Neural crest cell (in vitro differentiated cells): ENCODE measurements around the gene FAM171A1. TPM values are rescaled to one million over a fixed set of nuclear protein-coding genes. Genes with fewer than 3 reads are reported as not detected.
"Not testable (repeated sequence)": the region's sequence is repeated elsewhere in the genome, so short reads cannot be mapped to it uniquely, and the experiment has no call there.

ENCODE experiments used
- DNase-seq: peaks from one replicate; pipeline ENCODE4 v3.0.0; 2021; ENCODE audit warnings: low read depth, mixed read lengths, low spot score
- H3K27ac Mint-ChIP-seq: one replicate; pipeline ENCODE4 v1.8.0; 2021; ENCODE audit warnings: mild to moderate bottlenecking, mixed read lengths; ENCODE audit not compliant: unreplicated experiment
- H3K27me3 Mint-ChIP-seq: 2 replicates; pipeline ENCODE4 v1.8.0; 2021; ENCODE audit warnings: low read depth, mild to moderate bottlenecking, mixed read lengths
- H3K36me3 Mint-ChIP-seq: 2 replicates; pipeline ENCODE4 v1.8.0; 2021; ENCODE audit warnings: low read depth, mild to moderate bottlenecking, mixed read lengths
- H3K4me1 Mint-ChIP-seq: 2 replicates; pipeline ENCODE4 v1.8.0; 2021; ENCODE audit warnings: mixed read lengths
- H3K4me3 Mint-ChIP-seq: one replicate; pipeline ENCODE4 v1.8.0; 2021; ENCODE audit warnings: mild to moderate bottlenecking, mixed read lengths
- H3K9me3 Mint-ChIP-seq: 2 replicates; pipeline ENCODE4 v1.8.0; 2021; ENCODE audit warnings: mixed read lengths
- total RNA-seq: library from RNA; stranded (reverse); gene quantifications from 2 replicates; pipeline ENCODE4 v1.2.1, GENCODE V29; 2021
- TF ChIP-seq, protein P1 (sequence below): fragments of 200-600 bp; sonication (generic); conservative IDR thresholded peaks from 2 replicates; pipeline ENCODE4 v1.5.0; 2021; ENCODE audit warnings: antibody characterized with exemption, mild to moderate bottlenecking

FAM171A1 gene
- total RNA-seq, 1 donor from 2014 or later: 64.2 TPM

DNA sequence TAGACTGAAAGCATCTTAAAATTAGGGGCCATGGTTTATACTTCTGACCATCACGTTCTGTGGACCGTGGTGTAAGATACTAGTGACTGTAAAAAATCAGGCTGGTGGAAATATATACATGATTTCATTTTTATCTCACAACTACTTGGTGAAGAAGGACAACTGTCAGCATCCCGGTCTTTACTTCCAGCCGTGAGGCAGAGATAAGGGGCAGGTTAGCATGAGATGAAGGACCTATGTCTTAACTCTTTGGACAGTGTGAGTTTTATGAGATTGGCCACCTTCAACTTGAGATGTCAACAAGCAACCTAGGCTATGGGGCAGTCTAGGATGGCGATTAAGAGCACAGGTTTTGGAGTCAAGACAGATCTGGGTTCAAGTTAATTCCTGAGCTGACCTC, 37.5 kb upstream of the FAM171A1 start:
- no peaks in the 10 kb centered on the region for H3K27me3 Mint-ChIP-seq

DNA sequence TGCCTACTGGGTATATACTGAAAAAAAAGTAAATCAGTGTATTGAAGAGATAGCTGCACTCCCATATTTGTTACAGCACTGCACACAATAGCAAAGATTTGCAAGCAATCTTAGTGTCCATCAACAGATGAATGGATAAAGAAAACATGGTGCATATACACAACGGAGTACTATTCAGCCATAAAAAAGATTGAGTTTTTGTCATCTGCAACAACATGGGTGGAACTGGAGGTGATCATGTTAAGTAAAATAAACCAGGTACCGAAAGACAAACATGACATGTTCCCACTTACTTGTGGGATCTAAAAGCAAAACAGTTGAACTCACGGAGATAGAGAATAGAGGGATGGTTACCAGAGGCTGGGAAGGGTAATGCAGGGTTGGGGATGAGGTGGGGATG, 34.2 kb upstream of the FAM171A1 start:
- H3K36me3 Mint-ChIP-seq: no peaks in the 10 kb centered on the region
- H3K27ac Mint-ChIP-seq: no peak overlapping the region
- TF ChIP-seq, protein P1, sequence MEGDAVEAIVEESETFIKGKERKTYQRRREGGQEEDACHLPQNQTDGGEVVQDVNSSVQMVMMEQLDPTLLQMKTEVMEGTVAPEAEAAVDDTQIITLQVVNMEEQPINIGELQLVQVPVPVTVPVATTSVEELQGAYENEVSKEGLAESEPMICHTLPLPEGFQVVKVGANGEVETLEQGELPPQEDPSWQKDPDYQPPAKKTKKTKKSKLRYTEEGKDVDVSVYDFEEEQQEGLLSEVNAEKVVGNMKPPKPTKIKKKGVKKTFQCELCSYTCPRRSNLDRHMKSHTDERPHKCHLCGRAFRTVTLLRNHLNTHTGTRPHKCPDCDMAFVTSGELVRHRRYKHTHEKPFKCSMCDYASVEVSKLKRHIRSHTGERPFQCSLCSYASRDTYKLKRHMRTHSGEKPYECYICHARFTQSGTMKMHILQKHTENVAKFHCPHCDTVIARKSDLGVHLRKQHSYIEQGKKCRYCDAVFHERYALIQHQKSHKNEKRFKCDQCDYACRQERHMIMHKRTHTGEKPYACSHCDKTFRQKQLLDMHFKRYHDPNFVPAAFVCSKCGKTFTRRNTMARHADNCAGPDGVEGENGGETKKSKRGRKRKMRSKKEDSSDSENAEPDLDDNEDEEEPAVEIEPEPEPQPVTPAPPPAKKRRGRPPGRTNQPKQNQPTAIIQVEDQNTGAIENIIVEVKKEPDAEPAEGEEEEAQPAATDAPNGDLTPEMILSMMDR: no peak
- peaks cover 13% of the 10 kb centered on the region for H3K9me3 Mint-ChIP-seq
- no peaks in the 10 kb centered on the region for H3K4me1 Mint-ChIP-seq
- no peak overlapping the region for H3K4me3 Mint-ChIP-seq
- H3K27me3 Mint-ChIP-seq: no peaks in the 10 kb centered on the region
- DNase-seq: no peak

More for the DNA sequence above, 37.5 kb upstream of the FAM171A1 start:
- no peak overlapping the region for H3K4me3 Mint-ChIP-seq
- H3K27ac Mint-ChIP-seq: no peak overlapping the region
- H3K4me1 Mint-ChIP-seq: no peaks in the 10 kb centered on the region
- no peak for DNase-seq
- no peaks in the 10 kb centered on the region for H3K36me3 Mint-ChIP-seq
- peaks cover 11% of the 10 kb centered on the region for H3K9me3 Mint-ChIP-seq
- TF ChIP-seq, protein P1: no peak

DNA sequence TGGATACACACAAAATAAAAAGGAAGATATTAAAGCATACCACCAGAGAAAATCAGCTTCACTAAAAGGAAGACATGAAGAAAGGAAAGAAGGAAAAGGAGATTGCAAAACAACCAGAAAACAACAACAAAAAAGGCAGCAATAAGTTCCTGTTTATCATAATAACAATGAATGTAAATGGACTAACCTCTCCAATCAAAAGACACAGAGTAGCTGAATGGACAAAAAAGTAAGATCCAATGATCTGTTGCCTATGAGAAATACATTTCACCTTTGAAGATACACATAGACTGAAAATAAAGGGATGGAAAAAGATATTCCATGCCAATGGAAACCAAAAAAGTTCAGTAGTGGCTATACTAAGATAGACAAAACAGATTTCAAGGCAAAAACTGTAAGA, 30.3 kb upstream of the FAM171A1 start:
- TF ChIP-seq, protein P1: no peak
- no peaks in the 10 kb centered on the region for H3K36me3 Mint-ChIP-seq
- peaks cover 21% of the 10 kb centered on the region for H3K9me3 Mint-ChIP-seq
- no peaks in the 10 kb centered on the region for H3K4me1 Mint-ChIP-seq
- no peak for DNase-seq
- no peaks in the 10 kb centered on the region for H3K27me3 Mint-ChIP-seq
- H3K27ac Mint-ChIP-seq: no peak overlapping the region
- no peak overlapping the region for H3K4me3 Mint-ChIP-seq

DNA sequence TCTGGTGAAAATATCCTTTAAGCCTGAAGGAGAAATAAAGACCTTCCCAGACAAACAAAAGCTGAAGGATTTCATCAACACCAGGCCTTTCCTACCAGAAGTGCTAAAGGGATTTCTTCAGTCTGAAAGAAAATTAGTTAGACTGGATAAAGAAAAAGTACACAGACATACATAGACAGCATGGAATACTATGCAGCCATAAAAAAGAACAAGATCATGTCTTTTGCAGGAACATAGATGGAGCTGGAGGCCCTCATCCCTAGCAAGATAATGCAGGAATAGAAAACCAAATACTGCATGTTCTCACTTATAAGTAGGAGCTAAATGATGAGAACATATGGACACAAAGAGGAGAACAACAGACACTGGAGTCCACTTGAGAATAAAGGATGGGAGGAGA, 29.4 kb upstream of the FAM171A1 start:
- H3K9me3 Mint-ChIP-seq: peaks cover 19% of the 10 kb centered on the region
- H3K4me3 Mint-ChIP-seq, H3K27me3 Mint-ChIP-seq, DNase-seq, H3K36me3 Mint-ChIP-seq, H3K27ac Mint-ChIP-seq, H3K4me1 Mint-ChIP-seq: not testable (repeated sequence)

DNA sequence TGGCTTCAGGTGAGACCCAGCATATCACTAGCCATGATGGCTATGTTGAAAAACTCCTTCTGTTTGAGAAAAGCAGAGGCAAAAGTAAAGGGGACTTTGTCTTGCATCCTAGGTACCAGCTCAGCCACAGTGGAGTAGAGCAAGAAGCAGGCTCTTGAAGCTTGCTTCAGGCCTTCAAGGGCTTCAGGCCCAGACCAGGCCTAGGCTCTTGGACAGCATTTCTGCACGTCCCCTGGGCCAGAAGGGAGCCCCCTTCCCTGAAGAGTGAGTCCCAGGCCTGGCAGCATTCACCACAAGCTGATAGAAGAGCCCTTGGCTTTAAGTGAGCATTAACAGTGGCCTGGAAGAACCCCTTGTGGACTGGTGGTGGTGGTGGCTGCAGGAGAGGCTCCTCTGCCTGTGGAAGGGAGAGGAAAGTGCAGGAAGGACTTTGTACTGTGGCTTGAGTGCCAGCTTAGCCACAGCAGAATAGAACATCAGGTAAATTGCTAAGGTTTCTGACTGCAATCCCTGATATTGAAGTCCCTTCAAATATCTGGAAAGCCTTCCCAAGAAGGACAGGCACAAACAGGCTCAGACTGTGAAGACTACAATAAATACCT, 28.1 kb upstream of the FAM171A1 start:
- H3K9me3 Mint-ChIP-seq: peaks cover 12% of the 10 kb centered on the region
- no peak for DNase-seq
- H3K27me3 Mint-ChIP-seq: no peaks in the 10 kb centered on the region
- no peaks in the 10 kb centered on the region for H3K4me1 Mint-ChIP-seq
- no peak overlapping the region for H3K4me3 Mint-ChIP-seq
- TF ChIP-seq, protein P1: no peak
- H3K27ac Mint-ChIP-seq: no peak overlapping the region
- no peaks in the 10 kb centered on the region for H3K36me3 Mint-ChIP-seq

DNA sequence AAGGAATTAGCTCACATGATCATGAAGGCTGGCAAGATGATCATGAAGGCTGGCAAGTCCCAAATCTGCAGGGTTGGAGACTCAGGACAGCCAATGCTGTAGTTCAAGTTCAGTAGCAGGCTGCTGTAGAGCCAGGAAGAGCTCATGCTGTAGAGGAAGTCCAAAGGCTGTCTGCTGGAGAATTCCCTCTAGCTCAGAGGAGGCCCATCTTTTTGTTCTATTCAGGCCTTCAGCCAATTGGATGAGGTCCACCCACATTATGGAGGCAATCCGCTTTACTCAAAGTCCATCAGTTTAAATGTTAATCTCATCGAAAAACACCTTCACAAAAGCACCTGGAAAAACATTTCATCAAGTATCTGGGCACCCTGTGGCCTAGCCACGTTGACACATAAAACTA, 24.8 kb upstream of the FAM171A1 start:
- Mint-ChIP-seq H3K4me1 (no peaks in the 10 kb centered on the region), H3K36me3 (no peaks in the 10 kb centered on the region), H3K4me3 (no peak overlapping the region), H3K9me3 (peaks cover 7% of the 10 kb centered on the region), H3K27me3 (no peaks in the 10 kb centered on the region), H3K27ac (no peak overlapping the region)
- no peak for DNase-seq
- TF ChIP-seq, protein P1: no peak
